Loucy (cell line): ENCODE results near the gene NHERF1.

Source experiments
- H2AFZ ChIP-seq: fragments of 200-600 bp; sonication (generic); 2 replicates; pipeline ENCODE4 v1.6.0; 2016; ENCODE audit warnings: antibody characterized with exemption, mild to moderate bottlenecking, low read length, moderate library complexity
- H3F3A ChIP-seq: fragments of 200-600 bp; 2 replicates; pipeline ENCODE4 v1.6.0; 2016; ENCODE audit warnings: antibody characterized with exemption, low read depth, mild to moderate bottlenecking
- H3K27me3 ChIP-seq: fragments of 200-600 bp; sonication (generic); 2 replicates; pipeline ENCODE4 v1.6.1; 2014; ENCODE audit warnings: low read length, mild to moderate bottlenecking; ENCODE audit not compliant: insufficient read depth, poor library complexity, severe bottlenecking
- H3K36me3 ChIP-seq: fragments of 200-600 bp; sonication (generic); 2 replicates; pipeline ENCODE4 v1.6.1; 2016; ENCODE audit warnings: low read length; ENCODE audit not compliant: insufficient read depth
- H3K4me1 ChIP-seq: fragments of 200-600 bp; sonication (generic); 2 replicates; pipeline ENCODE4 v1.5.1; 2014; ENCODE audit warnings: low read length, mild to moderate bottlenecking; ENCODE audit not compliant: insufficient read depth, poor library complexity, severe bottlenecking
- H3K4me2 ChIP-seq: fragments of 200-600 bp; sonication (generic); 2 replicates; pipeline ENCODE4 v1.6.0; 2014; ENCODE audit warnings: antibody characterized with exemption, low read length, low read depth, mild to moderate bottlenecking; ENCODE audit not compliant: poor library complexity, severe bottlenecking
- H3K4me3 ChIP-seq: fragments of 200-600 bp; sonication (generic); 2 replicates; pipeline ENCODE4 v1.5.1; 2014; ENCODE audit warnings: low read length, mild to moderate bottlenecking, mixed read lengths; ENCODE audit not compliant: poor library complexity, severe bottlenecking
- H3K79me2 ChIP-seq: fragments of 200-600 bp; sonication (generic); 2 replicates; pipeline ENCODE4 v1.6.1; 2014; ENCODE audit warnings: low read length; ENCODE audit not compliant: insufficient read depth
- H3K9ac ChIP-seq: fragments of 200-600 bp; sonication (generic); 2 replicates; pipeline ENCODE4 v1.6.0; 2014; ENCODE audit warnings: mild to moderate bottlenecking, low read depth, low read length, moderate library complexity; ENCODE audit not compliant: poor library complexity, severe bottlenecking
- H3K9me2 ChIP-seq: fragments of 200-600 bp; sonication (generic); replicated peaks from 2 replicates; pipeline ENCODE4 v1.6.1; 2016; ENCODE audit warnings: low read depth, low read length, mixed read lengths
- H3K9me3 ChIP-seq: fragments of 200-600 bp; sonication (generic); 2 replicates; pipeline ENCODE4 v1.6.1; 2014; ENCODE audit warnings: mild to moderate bottlenecking, antibody characterized with exemption, low read length, low read depth; ENCODE audit not compliant: insufficient read depth
- H4K20me1 ChIP-seq: fragments of 200-600 bp; sonication (generic); 2 replicates; pipeline ENCODE4 v1.6.0; 2014; ENCODE audit warnings: antibody characterized with exemption, low read length, mild to moderate bottlenecking; ENCODE audit not compliant: insufficient read depth, poor library complexity, severe bottlenecking
- CTCF ChIP-seq: fragments of 200-600 bp; sonication (generic); conservative IDR thresholded peaks from 2 replicates; pipeline ENCODE4 v1.5.1; 2014; ENCODE audit warnings: mild to moderate bottlenecking, antibody characterized with exemption, low read length
- EZH2phosphoT487 ChIP-seq: fragments of 200-600 bp; IDR thresholded peaks from 2 replicates; pipeline ENCODE4 v1.6.1; 2018; ENCODE audit warnings: antibody characterized with exemption, mild to moderate bottlenecking, moderate library complexity, borderline replicate concordance

Gene NHERF1

GRCh38 chr17:74740173-74740572 lies 8.3 kb upstream of the NHERF1 start:
- peak overlapping the region; percentile 78 for H3K4me2 ChIP-seq
- H3K79me2 ChIP-seq, result peaks cover 58% of the 10 kb centered on the region
- no peaks in the 10 kb centered on the region for H3K27me3 ChIP-seq
- no peaks in the 10 kb centered on the region for H3K36me3 ChIP-seq
- H3K9ac ChIP-seq, result peak overlapping the region; percentile 77
- H3K9me3 ChIP-seq, result no peaks in the 10 kb centered on the region
- H3K4me3 ChIP-seq, result no peak overlapping the region
- peaks cover 68% of the 10 kb centered on the region for H3K4me1 ChIP-seq
- H3F3A ChIP-seq, result peaks cover 15% of the 10 kb centered on the region; the same call in 1 of the 2 replicates
- TF ChIP-seq EZH2phosphoT487 (no peak), CTCF (no peak)
- H3K9me2 ChIP-seq, result no peaks in the 10 kb centered on the region
- no peak overlapping the region for H2AFZ ChIP-seq
- no peaks in the 10 kb centered on the region for H4K20me1 ChIP-seq

GRCh38 chr17:74740641-74741387 lies 7.6 kb upstream of the NHERF1 start:
- Histone ChIP-seq H3K9ac (peak overlapping the region; percentile 77), H3K4me3 (peak overlapping the region; percentile 5), H3K79me2 (peaks cover 58% of the 10 kb centered on the region), H3F3A (peaks cover 15% of the 10 kb centered on the region; the same call in 1 of the 2 replicates), H2AFZ (no peak overlapping the region), H3K9me3 (no peaks in the 10 kb centered on the region), H3K4me1 (peaks cover 67% of the 10 kb centered on the region), H3K9me2 (no peaks in the 10 kb centered on the region), H3K4me2 (peak overlapping the region; percentile 78), H4K20me1 (no peaks in the 10 kb centered on the region), H3K36me3 (no peaks in the 10 kb centered on the region), H3K27me3 (no peaks in the 10 kb centered on the region)
- TF ChIP-seq EZH2phosphoT487, result no peak
- TF ChIP-seq CTCF, result no peak

GRCh38 chr17:74742153-74742515 lies 6.3 kb upstream of the NHERF1 start:
- no peaks in the 10 kb centered on the region for H3K9me2 ChIP-seq
- peaks cover 62% of the 10 kb centered on the region for H3K79me2 ChIP-seq
- H3F3A ChIP-seq, result peaks cover 23% of the 10 kb centered on the region; the same call in 1 of the 2 replicates
- H2AFZ ChIP-seq, result no peak overlapping the region
- H4K20me1 ChIP-seq, result no peaks in the 10 kb centered on the region
- H3K4me3 ChIP-seq, result peak overlapping the region; percentile 62
- no peaks in the 10 kb centered on the region for H3K36me3 ChIP-seq
- peaks cover 77% of the 10 kb centered on the region for H3K4me1 ChIP-seq
- no peak for TF ChIP-seq CTCF
- peak overlapping the region; percentile 77 for H3K9ac ChIP-seq
- peak overlapping the region; percentile 78 for H3K4me2 ChIP-seq
- H3K9me3 ChIP-seq, result no peaks in the 10 kb centered on the region
- H3K27me3 ChIP-seq, result no peaks in the 10 kb centered on the region
